Upper lobe of right lung (tissue), 1 donor: ENCODE results near the gene BTD. TPM values are rescaled to one million over a fixed set of nuclear protein-coding genes. Genes with fewer than 3 reads are reported as not detected.
A peak's percentile ranks its signal among the peaks of the same experiment; 100 is the strongest.
"Not testable (repeated sequence)": the region's sequence is repeated elsewhere in the genome, so short reads cannot be mapped to it uniquely, and the experiment has no call there.

Experiments
- ATAC-seq: fragments of 200-7000 bp; cut with Tn5 transposase; one replicate; pipeline ENCODE4 v1.9.1; 2020; ENCODE audit warnings: mild to moderate bottlenecking, moderate library complexity
- DNase-seq: peaks from one replicate; pipeline ENCODE4 v3.0.0-alpha.2; 2020
- H3K27ac ChIP-seq: fragments of 200-600 bp; one replicate; pipeline ENCODE4 v1.8.0; 2022
- H3K27me3 ChIP-seq: fragments of 200-600 bp; one replicate; pipeline ENCODE4 v1.8.0; 2022; ENCODE audit warnings: mild to moderate bottlenecking
- H3K36me3 ChIP-seq: fragments of 200-600 bp; one replicate; pipeline ENCODE4 v1.8.0; 2022
- H3K4me1 ChIP-seq: fragments of 200-600 bp; one replicate; pipeline ENCODE4 v1.8.0; 2022
- H3K4me3 ChIP-seq: fragments of 200-600 bp; one replicate; pipeline ENCODE4 v1.8.0; 2022; ENCODE audit warnings: mild to moderate bottlenecking
- H3K9me3 ChIP-seq: fragments of 200-600 bp; one replicate; pipeline ENCODE4 v1.8.0; 2022
- CTCF ChIP-seq: fragments of 200-600 bp; IDR thresholded peaks from one replicate; pipeline ENCODE4 v1.8.0; 2022; ENCODE audit warnings: antibody characterized with exemption
- intact Hi-C: fragments of 100-400 bp; cut with DNase I; formaldehyde crosslinking; loops from one replicate; pipeline ENCODE4 v1.11.0; 2022
- total RNA-seq: library from RNA; stranded (reverse); fragmentation: NEBNext Ultra II Directional; extraction: Animal tissue kit (Norgen Biotek cat#: 25700); gene quantifications from one replicate; pipeline ENCODE4 v1.2.1, GENCODE V29; 2021
- donor health status: DM: no; HTN: yes; CAD: no; lungs with severe emphysema.

The BTD gene
- total RNA-seq, 1 donor from 2014 or later = 24.6 TPM

- Histone ChIP-seq H3K36me3 (no peaks in the 10 kb centered on the region), H3K27me3 (no peaks in the 10 kb centered on the region), H3K4me1 (peaks cover 7% of the 10 kb centered on the region), H3K27ac (no peak overlapping the region), H3K9me3 (no peaks in the 10 kb centered on the region), H3K4me3 (no peak overlapping the region)
- no peak for ATAC-seq
- no peak for DNase-seq
- no peak for TF ChIP-seq CTCF
- intact Hi-C loops = no loop called here
These were observed 4.9 kb downstream of the BTD start for GRCh38 chr3:15606434-15606891.

GRCh38 chr3:15610082-15610759 lies 8.7 kb downstream of the BTD start:
- H3K27ac ChIP-seq = no peak overlapping the region
- ATAC-seq (peak; percentile 92), DNase-seq (peak; percentile 73)
- no peaks in the 10 kb centered on the region for H3K27me3 ChIP-seq
- H3K9me3 ChIP-seq = no peaks in the 10 kb centered on the region
- no peak overlapping the region for H3K4me3 ChIP-seq
- intact Hi-C loops = no loop called here
- peaks cover 8% of the 10 kb centered on the region for H3K4me1 ChIP-seq
- H3K36me3 ChIP-seq = no peaks in the 10 kb centered on the region
- no peak for TF ChIP-seq CTCF

DNA sequence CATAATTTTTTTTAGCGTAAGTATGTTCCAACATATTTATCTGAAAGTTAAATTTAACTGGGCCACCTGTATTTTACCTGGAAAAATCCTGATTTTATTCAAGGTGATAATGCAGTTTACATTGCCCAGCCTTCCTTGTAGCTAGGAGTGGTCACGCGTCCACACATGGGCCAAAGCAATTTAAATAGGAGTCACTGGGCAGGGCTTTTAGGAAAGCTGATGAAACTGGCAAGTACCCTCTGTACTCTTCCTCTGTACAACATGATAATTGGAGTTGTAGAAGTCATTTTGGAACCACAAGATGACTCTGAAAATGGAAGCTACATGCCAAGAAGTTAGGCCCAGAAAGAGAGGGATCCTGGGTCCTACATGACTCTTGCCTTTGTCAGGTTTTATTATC lies 9.5 kb downstream of the BTD start:
- TF ChIP-seq CTCF = no peak
- Histone ChIP-seq H3K4me1 (peaks cover 8% of the 10 kb centered on the region), H3K36me3 (no peaks in the 10 kb centered on the region), H3K9me3 (no peaks in the 10 kb centered on the region), H3K27ac (no peak overlapping the region), H3K4me3 (no peak overlapping the region), H3K27me3 (no peaks in the 10 kb centered on the region)
- no peak for ATAC-seq
- intact Hi-C loops = no loop called here
- DNase-seq = no peak

DNA sequence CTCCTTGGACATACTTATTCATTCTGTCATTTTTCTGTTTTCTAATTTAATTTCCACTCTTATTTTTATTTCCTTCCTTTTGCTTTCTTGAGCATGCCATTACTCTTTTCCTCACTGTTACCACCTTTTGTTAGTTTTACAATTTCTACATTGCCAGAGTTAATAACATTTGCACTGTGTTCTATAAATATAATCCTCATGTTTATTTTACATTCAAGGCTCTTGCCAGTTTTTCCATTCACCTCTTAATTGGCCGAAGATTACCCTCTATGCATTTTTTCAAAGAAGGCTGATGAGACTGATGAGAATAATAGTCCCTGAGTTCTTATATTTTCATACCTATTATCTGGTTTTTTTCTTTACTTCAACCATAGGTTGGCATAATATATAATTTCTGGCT lies 10.5 kb downstream of the BTD start:
- ATAC-seq = no peak
- no peak for TF ChIP-seq CTCF
- no peaks in the 10 kb centered on the region for H3K36me3 ChIP-seq
- DNase-seq = no peak
- intact Hi-C loops = no loop called here
- H3K9me3 ChIP-seq = no peaks in the 10 kb centered on the region
- H3K27ac ChIP-seq = no peak overlapping the region
- peaks cover 8% of the 10 kb centered on the region for H3K4me1 ChIP-seq
- no peaks in the 10 kb centered on the region for H3K27me3 ChIP-seq
- no peak overlapping the region for H3K4me3 ChIP-seq

DNA sequence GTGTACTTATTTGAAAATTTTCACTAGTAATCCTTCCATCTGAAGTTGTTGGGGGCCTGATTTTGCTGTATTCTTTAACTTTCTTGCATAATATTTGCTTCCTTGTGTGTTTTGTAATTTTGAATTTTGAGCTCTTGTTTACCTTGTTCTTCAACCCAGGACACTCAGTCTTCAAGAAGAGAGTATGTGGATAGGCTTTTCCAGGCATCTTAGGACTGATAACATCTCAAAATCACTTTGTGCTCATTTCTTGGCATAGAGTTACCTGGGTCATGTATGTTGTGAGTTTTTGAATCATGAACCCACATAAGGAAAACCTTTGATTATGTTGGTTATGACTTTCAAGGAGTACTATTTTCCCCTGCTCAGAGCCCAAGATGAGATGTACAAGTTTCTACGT lies 13.4 kb downstream of the BTD start:
- Histone ChIP-seq H3K27ac (no peak overlapping the region), H3K4me3 (no peak overlapping the region), H3K27me3 (no peaks in the 10 kb centered on the region), H3K36me3 (no peaks in the 10 kb centered on the region), H3K4me1 (peaks cover 8% of the 10 kb centered on the region), H3K9me3 (no peaks in the 10 kb centered on the region)
- ATAC-seq (peak; percentile 72), DNase-seq (no peak)
- intact Hi-C loops = no loop called here
- no peak for TF ChIP-seq CTCF

GRCh38 chr3:15616053-15616452 lies 14.5 kb downstream of the BTD start:
- no peak for TF ChIP-seq CTCF
- Histone ChIP-seq H3K9me3 (no peaks in the 10 kb centered on the region), H3K36me3 (no peaks in the 10 kb centered on the region), H3K4me1 (peaks cover 8% of the 10 kb centered on the region), H3K4me3 (no peak overlapping the region), H3K27ac (no peak overlapping the region), H3K27me3 (no peaks in the 10 kb centered on the region)
- DNase-seq = no peak
- no peak for ATAC-seq
- intact Hi-C loops = no loop called here

DNA sequence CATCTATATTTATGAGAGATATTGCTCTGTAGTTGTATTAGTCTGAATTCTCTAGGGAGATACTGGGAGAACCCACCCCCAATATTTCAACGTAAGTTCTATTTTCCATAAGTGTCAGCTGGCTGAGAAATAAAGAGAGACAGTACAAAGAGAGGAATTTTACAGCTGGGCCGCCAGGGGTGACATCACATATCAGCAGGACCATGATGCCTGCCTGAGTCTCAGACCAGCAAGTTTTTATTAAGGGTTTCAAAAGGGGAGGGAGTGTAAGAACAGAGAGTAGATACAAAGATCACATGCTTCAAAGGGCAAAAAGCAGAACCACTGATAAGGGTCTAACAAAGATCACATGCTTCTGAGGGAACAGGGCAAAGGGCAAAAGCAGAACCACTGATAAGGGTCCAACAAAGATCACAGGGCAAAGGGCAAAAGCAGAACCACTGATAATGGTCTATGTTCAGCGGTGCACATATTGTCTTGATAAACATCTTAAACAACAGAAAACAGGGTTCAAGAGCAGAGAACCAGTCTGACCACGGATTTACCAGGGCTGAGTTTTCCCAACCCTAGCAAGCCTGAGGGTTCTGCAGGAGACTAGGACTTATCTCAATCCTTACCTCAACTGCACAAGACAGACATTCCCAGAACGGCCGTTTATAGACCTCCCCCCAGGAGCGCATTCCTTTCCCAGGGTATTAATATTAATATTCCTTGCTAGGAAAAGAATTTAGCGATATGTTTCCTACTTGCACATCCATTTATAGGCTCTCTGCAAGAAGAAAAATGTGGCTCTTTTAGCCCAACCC lies 18.3 kb downstream of the BTD start:
- not testable (repeated sequence) for H3K36me3 ChIP-seq, H3K27me3 ChIP-seq, H3K4me1 ChIP-seq, ATAC-seq, H3K4me3 ChIP-seq, H3K27ac ChIP-seq, DNase-seq, H3K9me3 ChIP-seq
- intact Hi-C loops = loop anchor here (10.0 kb wide), 1 partner anchor 195 kb away; no protein-coding TSS in a partner anchor
